GM12801 (cell line): Measurements from ENCODE around the gene OR6A2.

Experiments
- CTCF ChIP-seq: IDR thresholded peaks from one replicate; pipeline ENCODE4 v1.5.1; 2011; ENCODE audit warnings: control low read depth; ENCODE audit not compliant: insufficient read length; ENCODE audit errors: extremely low read depth

Gene OR6A2

DNA sequence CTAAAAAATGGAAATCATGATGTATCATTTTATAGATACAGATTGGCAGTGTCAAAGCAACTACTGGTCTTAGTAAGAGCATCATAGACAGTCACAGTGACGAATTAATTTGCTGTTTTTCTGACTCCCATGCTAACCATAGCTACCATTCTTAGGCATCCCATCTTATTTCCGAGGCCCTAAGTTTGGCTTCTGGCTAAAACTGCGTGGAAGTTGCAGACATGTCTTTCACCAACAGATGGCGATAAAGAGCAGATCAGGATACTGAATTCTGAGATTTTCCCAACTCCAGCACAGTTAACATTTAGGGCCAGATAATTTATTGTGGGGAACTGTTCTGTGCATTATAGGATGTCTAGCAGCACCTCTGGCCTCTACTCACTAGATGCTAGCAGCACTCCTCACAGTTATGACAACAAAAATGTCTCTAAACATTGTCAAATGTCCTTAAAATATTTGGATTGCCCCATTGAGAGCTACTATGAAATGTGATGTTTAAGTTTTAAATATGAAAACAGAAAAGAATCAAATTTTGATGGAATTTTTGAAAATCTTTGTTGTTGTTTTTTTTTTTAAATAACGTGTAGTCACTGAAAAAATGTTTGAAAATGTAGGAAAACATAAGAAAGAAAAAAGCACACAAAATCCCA, 44.1 kb downstream of the OR6A2 start:
- peak; percentile 11 for TF ChIP-seq CTCF

- no peak for TF ChIP-seq CTCF
These were observed 52.3 kb downstream of the OR6A2 start for GRCh38 chr11:6747097-6747668.

DNA sequence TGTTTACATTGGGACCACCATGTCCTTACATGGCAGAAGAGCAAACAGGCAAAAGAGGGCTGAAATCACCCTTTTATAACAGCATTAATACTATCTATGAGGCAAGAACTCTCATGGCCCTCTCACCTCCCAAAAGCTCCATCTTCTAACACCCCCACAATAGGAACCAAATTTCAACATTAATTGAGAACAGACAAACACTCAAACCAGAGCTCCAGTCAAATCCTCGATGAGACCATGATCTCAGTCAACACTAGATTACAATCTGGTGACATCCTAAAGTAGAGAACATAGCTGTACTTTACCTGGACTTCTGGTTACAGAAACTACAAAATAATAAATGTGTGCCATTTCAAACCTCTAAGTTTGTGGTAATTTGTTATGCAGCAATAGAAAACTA, 52.9 kb downstream of the OR6A2 start:
- TF ChIP-seq CTCF = no peak

- no peak for TF ChIP-seq CTCF
These were observed 53.3 kb downstream of the OR6A2 start for GRCh38 chr11:6746086-6746618.

DNA sequence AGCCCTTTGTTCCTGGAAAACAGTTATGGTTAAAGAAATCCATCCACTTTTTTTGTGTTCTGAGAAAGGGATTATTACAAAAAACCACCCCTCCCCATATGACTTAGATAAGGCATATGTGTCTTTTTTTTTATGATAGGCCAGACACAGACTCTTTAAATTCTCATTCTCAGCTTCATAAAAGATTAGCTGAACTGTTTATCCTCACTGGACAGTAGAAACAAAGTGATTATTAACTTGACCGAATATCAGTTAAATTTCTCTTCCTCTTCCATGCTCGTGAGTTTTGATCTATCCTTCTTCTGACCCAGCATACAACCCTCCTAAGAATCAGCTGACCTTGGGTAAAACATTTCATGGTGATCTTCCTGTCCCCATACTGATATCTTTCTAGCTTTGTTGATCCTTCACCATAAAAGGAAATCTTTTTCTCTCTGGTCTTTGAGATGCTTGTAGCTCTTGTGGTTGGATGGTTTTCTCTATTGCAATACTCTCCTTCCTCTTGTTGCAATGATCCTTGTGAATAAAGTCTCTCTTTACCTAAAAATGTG, 53.9 kb downstream of the OR6A2 start:
- no peak for TF ChIP-seq CTCF

DNA sequence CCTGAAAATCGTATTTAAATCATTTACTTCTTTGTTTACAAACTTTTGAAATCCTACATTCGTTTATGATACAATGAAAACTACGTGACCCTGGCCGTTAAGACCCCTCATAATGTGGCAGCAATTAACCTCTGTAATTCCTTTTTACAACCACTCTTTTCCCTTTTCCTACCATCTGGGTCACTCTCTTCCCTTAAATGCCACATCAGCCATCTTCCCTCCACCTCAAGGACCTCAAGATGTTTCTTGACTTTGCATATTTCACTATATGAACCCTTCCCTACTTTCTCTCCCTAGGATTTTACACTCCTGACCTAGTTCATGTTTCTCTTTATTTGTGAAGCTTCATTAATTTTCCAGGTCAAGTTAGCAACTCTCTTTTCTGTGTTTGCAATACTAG, 54.5 kb downstream of the OR6A2 start:
- TF ChIP-seq CTCF = no peak

DNA sequence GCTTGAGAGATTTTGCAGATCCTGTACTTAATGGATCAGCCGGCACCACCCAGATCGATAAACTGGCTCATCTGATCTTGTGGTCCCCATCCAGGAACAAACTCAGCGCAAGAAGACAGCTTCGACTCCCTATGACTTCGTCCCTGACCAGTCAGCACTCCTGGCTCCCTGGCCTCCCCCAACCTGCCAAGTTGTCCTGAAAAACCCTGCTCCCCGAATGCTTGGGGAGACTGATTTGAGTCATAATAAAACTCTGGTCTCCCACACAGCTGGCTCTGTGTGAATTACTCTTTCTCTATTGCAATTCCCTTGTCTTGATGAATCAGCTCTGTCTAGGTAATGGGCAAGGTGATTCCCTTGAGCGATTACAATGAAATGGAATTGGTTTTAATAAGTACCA, 57.2 kb downstream of the OR6A2 start:
- TF ChIP-seq CTCF = no peak
